Activated T-helper 1 cell treated with anti-CD3 and anti-CD28 coated beads, Interleukin-12 subunit alpha, Interleukin-12 subunit beta, Interleukin-2, Interleukin-4 antibody, amounts not matched to agents 30 ng/mL and 10 ng/mL and 1 ng/mL, durations not matched to agents 14 hours and 24 hours and 36 hours (primary cell): ENCODE measurements around the gene SLCO3A1. TPM values are rescaled to one million over a fixed set of nuclear protein-coding genes. Genes with fewer than 3 reads are reported as not detected.
A peak's percentile ranks its signal among the peaks of the same experiment; 100 is the strongest.

ENCODE experiments used
- DNase-seq: peaks from one replicate; pipeline ENCODE4 v3.0.0; 2021; ENCODE audit warnings: low spot score
- H3K27ac Mint-ChIP-seq: one replicate; pipeline ENCODE4 v1.8.0; 2021; ENCODE audit warnings: mild to moderate bottlenecking, mixed read lengths
- H3K27me3 Mint-ChIP-seq: one replicate; pipeline ENCODE4 v1.8.0; 2022; ENCODE audit warnings: mild to moderate bottlenecking, moderate library complexity, mixed read lengths; ENCODE audit not compliant: insufficient read depth
- H3K36me3 Mint-ChIP-seq: one replicate; pipeline ENCODE4 v1.8.0; 2021; ENCODE audit warnings: low read depth, mixed read lengths
- H3K4me1 Mint-ChIP-seq: one replicate; pipeline ENCODE4 v1.8.0; 2021; ENCODE audit warnings: low read depth, mixed read lengths
- H3K4me3 Mint-ChIP-seq: one replicate; pipeline ENCODE4 v1.8.0; 2021; ENCODE audit warnings: mild to moderate bottlenecking, moderate library complexity, mixed read lengths
- H3K9me3 Mint-ChIP-seq: one replicate; pipeline ENCODE4 v1.8.0; 2021; ENCODE audit warnings: mixed read lengths
- intact Hi-C: fragments of 100-400 bp; cut with micrococcal nuclease; formaldehyde crosslinking; loops from one replicate; pipeline ENCODE4 v1.15.1; 2024
- total RNA-seq: library from RNA; stranded (reverse); gene quantifications from 2 replicates; pipeline ENCODE4 v1.2.3, GENCODE V29; 2022

The SLCO3A1 gene
- total RNA-seq, 1 donor from 2014 or later: 20.0 TPM

DNA sequence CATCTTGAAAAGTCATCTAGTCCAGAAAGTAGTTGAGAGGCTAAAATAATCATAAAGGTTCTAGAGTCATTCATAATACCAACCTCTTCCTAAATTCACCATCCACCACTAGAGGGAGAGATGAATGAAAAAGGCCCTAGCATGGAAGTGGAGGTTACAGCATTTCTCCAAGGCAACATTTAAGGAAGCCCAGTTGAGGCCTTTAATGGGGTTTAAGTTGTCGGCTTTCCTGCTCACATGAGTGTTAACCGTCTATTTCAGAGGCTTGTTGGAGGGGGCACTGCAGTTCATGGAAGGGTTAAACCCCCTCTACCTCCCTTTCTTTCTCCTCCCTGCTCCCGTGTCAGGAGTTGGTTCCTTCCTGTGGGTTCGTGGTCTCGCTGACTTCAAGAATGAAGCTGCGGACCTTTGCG, 3.8 kb upstream of the SLCO3A1 start:
- H3K4me1 Mint-ChIP-seq: peaks cover 29% of the 10 kb centered on the region
- peak overlapping the region; percentile 56 for H3K4me3 Mint-ChIP-seq
- H3K9me3 Mint-ChIP-seq: peaks cover 3% of the 10 kb centered on the region
- DNase-seq: no peak
- H3K27me3 Mint-ChIP-seq: peaks cover 15% of the 10 kb centered on the region
- H3K36me3 Mint-ChIP-seq: peaks cover 3% of the 10 kb centered on the region
- intact Hi-C loops: loop anchor here (1.0 to 10.0 kb wide), 8 partner anchors 73 to 1745 kb away; partner anchors contain the start of genes CHD2, IDH2 and PRC1
- H3K27ac Mint-ChIP-seq: no peak overlapping the region

- Mint-ChIP-seq H3K4me3 (peak overlapping the region; percentile 82), H3K27me3 (peaks cover 9% of the 10 kb centered on the region), H3K4me1 (peaks cover 61% of the 10 kb centered on the region), H3K36me3 (peaks cover 3% of the 10 kb centered on the region), H3K9me3 (peaks cover 3% of the 10 kb centered on the region), H3K27ac (peak overlapping the region; percentile 80)
- intact Hi-C loops: loop anchor here (2.0 to 10.0 kb wide), 7 partner anchors 69 to 1748 kb away; partner anchors contain the start of genes CHD2, IDH2 and PRC1
- peak; percentile 74 for DNase-seq
These were observed 582 bp upstream of the SLCO3A1 start for GRCh38 chr15:91852741-91853510.

DNA sequence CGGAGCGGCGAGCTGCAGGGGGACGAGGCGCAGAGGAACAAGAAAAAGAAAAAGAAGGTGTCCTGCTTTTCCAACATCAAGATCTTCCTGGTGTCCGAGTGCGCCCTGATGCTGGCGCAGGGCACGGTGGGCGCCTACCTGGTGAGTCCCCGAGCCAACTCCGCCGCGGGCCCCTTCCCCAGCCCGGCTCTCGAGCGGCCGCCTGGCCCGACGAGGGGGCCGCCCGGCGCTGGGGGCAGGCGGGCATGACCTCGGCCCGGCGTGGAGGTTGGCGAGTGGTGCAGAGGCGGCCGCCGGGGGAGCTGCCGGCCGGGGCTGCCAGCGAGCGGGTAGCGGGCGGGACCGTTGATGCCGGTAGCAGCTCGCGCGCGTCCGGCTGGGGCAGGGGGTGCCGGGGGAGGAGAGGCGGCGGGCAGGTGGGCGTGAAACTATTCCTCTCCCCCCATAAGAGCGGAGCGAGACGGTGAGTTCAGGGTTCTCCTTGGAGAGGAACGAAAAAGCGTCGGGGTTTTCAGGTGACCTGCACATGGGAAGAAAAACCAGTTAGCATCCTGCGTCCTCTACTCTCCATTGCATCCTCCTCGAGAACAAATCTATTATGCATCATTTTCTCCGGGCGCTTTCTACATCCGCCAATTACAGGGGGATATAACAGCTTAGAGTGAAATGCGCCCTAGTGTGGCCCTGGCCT, 585 bp downstream of the SLCO3A1 start:
- Mint-ChIP-seq H3K4me3 (peak overlapping the region; percentile 84), H3K27me3 (peaks cover 6% of the 10 kb centered on the region)
- intact Hi-C loops: loop anchor here (1.0 to 10.0 kb wide), 9 partner anchors 68 to 1749 kb away; partner anchors contain the start of genes CHD2, IDH2 and PRC1

DNA sequence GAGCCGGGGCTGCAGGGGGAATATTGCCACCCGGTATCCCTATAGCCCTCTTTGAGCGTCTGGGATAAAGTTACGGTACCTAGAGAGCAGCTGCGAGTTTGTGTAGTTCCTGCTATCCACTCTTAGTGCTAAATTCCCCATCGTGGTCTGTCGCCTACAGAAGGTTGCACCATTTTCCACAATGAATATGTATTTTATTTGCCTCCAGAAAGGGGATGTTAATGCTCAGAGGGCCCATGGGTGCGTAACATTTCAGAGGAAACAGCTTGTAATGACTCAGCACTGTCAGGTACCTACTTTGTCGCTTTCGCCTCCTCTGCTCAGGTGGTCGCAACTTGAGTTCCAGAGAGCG, 1.1 kb downstream of the SLCO3A1 start:
- peaks cover 3% of the 10 kb centered on the region for H3K9me3 Mint-ChIP-seq
- intact Hi-C loops: loop anchor here (1.0 to 10.0 kb wide), 8 partner anchors 68 to 1750 kb away; partner anchors contain the start of genes CHD2, IDH2 and PRC1
- DNase-seq: no peak
- peak overlapping the region; percentile 67 for H3K27ac Mint-ChIP-seq
- H3K4me3 Mint-ChIP-seq: peak overlapping the region; percentile 84
- H3K4me1 Mint-ChIP-seq: peaks cover 72% of the 10 kb centered on the region
- H3K27me3 Mint-ChIP-seq: peaks cover 4% of the 10 kb centered on the region
- peaks cover 6% of the 10 kb centered on the region for H3K36me3 Mint-ChIP-seq

More for the DNA sequence above, 585 bp downstream of the SLCO3A1 start:
- Mint-ChIP-seq H3K36me3 (peaks cover 4% of the 10 kb centered on the region), H3K9me3 (peaks cover 3% of the 10 kb centered on the region), H3K27ac (peak overlapping the region; percentile 67), H3K4me1 (peaks cover 70% of the 10 kb centered on the region)
- peak; percentile 36 for DNase-seq

DNA sequence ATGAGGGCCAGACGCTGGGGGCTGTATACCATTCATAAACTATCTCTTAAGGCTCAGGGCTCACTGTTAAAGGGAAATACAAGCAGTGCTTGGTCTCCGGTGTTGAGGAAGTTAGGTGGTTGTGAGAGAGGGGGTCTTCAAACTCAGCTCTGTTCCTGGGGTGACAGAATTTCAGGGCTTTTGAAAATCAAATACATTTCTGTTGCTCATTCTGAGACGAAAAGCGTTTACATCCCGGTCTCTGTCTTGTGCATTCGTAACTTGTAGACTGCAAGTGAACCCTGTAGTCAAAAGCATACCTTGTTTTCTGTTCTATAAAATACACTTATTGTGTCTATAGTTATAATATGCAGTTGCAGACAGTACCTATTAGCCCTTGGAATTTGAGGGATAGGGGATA, 1.7 kb downstream of the SLCO3A1 start:
- Mint-ChIP-seq H3K27ac (no peak overlapping the region), H3K4me1 (peaks cover 72% of the 10 kb centered on the region), H3K9me3 (no peaks in the 10 kb centered on the region), H3K36me3 (peaks cover 3% of the 10 kb centered on the region), H3K27me3 (peaks cover 2% of the 10 kb centered on the region), H3K4me3 (peak overlapping the region; percentile 84)
- DNase-seq: no peak
- intact Hi-C loops: loop anchor here (10.0 kb wide), 5 partner anchors 770 to 1750 kb away; partner anchors contain the start of genes CHD2, IDH2 and PRC1

DNA sequence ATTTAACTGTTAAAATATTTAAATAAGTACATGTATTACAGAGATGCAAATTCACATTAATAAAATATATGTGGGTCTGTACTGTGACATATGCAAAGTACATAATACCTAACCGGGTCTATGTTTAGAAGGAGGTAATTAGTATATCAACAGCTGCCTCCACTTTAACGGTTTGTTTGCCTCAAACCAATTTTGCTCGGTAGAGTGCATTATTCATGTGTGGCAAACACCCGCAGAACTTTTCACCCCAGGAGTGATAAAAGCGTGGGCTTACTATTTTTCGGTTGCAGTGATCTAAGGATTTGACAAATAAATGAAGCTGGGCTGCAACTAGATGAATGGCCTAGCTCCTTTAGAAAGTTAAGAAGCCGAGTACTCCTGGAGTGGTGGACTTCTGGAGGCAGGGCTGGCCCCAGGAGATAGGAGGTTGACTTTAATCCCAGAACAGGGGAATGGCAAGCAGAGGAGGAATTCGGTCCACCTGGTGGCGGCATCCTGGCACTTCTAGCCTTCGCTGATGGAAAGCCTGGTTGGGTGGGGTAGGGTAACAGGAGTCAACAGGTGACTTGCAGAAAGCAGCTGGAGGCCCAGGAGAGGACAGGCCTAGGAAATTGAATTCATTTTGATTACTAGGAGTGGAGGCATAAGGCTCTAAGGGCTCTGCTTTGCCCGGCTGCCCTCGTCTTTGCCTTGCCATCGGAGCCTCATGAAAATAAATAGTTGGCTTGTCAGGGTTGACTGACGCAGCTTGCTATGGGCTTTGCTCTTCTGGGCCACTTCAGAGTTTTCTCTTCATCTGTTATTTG, 2.4 kb downstream of the SLCO3A1 start:
- Mint-ChIP-seq H3K9me3 (no peaks in the 10 kb centered on the region), H3K27ac (no peak overlapping the region), H3K4me1 (peaks cover 79% of the 10 kb centered on the region), H3K36me3 (peaks cover 3% of the 10 kb centered on the region), H3K4me3 (peak overlapping the region; percentile 38), H3K27me3 (peaks cover 2% of the 10 kb centered on the region)
- no peak for DNase-seq
- intact Hi-C loops: loop anchor here (2.0 to 10.0 kb wide), 7 partner anchors 87 to 1751 kb away; partner anchors contain the start of genes CHD2, IDH2 and PRC1

DNA sequence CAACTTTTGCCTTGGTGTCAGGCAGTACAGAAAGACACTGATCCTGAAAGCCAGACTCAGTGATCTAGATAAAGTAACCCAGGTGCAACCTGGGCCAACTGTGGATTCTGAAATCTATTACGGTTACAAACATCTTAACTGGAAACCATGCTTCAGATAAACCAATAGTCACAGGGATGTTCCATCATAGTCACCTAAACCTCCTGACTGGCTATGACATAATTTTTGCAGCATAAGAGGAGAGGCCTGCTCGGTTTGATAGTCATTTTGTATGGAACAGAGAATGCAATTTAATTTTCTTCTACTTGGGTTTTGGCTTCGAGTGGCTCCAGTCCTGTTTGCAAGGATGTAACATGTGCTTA, 3.7 kb downstream of the SLCO3A1 start:
- intact Hi-C loops: loop anchor here (1.0 to 10.0 kb wide), 8 partner anchors 86 to 1752 kb away; partner anchors contain the start of genes CHD2, IDH2 and PRC1
- H3K36me3 Mint-ChIP-seq: peaks cover 3% of the 10 kb centered on the region
- H3K4me3 Mint-ChIP-seq: peak overlapping the region; percentile 44
- no peak for DNase-seq
- H3K9me3 Mint-ChIP-seq: no peaks in the 10 kb centered on the region
- peaks cover 2% of the 10 kb centered on the region for H3K27me3 Mint-ChIP-seq
- peak overlapping the region; percentile 60 for H3K27ac Mint-ChIP-seq
- H3K4me1 Mint-ChIP-seq: peaks cover 78% of the 10 kb centered on the region

- peaks cover 77% of the 10 kb centered on the region for H3K4me1 Mint-ChIP-seq
- H3K9me3 Mint-ChIP-seq: no peaks in the 10 kb centered on the region
- peaks cover 2% of the 10 kb centered on the region for H3K27me3 Mint-ChIP-seq
- peak overlapping the region; percentile 60 for H3K27ac Mint-ChIP-seq
- peak; percentile 21 for DNase-seq
- intact Hi-C loops: loop anchor here (1.0 to 10.0 kb wide), 9 partner anchors 85 to 1753 kb away; partner anchors contain the start of genes CHD2, IDH2 and PRC1
- peak overlapping the region; percentile 44 for H3K4me3 Mint-ChIP-seq
- H3K36me3 Mint-ChIP-seq: peaks cover 3% of the 10 kb centered on the region
These were observed 4.3 kb downstream of the SLCO3A1 start for GRCh38 chr15:91857772-91858171.

DNA sequence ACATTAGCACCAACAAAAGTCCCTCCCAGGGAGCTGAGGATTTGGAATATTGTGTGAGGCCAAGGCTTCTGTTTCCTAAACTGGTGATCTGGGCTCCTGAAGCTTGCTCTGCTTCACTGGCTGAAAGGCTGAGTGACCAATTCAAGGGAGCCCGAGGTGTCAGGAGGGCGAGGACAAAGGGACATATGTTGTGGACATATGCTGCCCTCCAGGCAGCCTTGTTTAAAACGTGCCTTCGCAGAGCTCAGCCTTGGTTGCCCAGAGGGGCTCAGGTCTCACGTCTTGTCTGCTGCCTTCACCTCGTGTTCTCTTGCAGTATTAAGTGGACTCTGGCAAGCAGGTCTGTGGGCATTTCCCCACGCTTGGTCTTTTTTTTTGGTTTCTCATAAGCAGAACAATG, 7.0 kb downstream of the SLCO3A1 start:
- H3K27ac Mint-ChIP-seq: no peak overlapping the region
- peaks cover 3% of the 10 kb centered on the region for H3K36me3 Mint-ChIP-seq
- peaks cover 4% of the 10 kb centered on the region for H3K27me3 Mint-ChIP-seq
- intact Hi-C loops: no loop called here
- no peaks in the 10 kb centered on the region for H3K9me3 Mint-ChIP-seq
- peaks cover 87% of the 10 kb centered on the region for H3K4me1 Mint-ChIP-seq
- H3K4me3 Mint-ChIP-seq: no peak overlapping the region
- no peak for DNase-seq

DNA sequence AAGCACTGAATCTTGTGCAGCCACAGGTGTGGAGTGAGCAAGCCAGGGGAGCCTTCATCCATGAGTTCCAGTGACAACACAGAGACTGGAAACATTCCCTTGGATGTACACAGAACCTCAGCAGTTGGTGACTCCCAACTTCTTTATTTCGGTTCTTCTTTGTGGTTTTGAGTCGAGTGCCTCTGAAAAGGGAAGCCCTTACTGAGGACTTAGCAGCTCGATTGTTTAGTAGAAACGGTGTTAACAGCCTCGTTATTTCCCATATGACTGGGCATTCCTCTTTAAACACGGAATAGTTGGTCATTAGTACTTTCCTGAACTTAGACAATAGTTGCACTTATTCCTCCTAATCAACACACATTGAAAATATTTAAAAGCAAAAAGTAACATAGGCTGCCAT, 7.7 kb downstream of the SLCO3A1 start:
- Mint-ChIP-seq H3K27me3 (peaks cover 4% of the 10 kb centered on the region), H3K36me3 (peaks cover 3% of the 10 kb centered on the region), H3K9me3 (no peaks in the 10 kb centered on the region), H3K27ac (no peak overlapping the region), H3K4me3 (no peak overlapping the region), H3K4me1 (peaks cover 87% of the 10 kb centered on the region)
- no peak for DNase-seq
- intact Hi-C loops: no loop called here

DNA sequence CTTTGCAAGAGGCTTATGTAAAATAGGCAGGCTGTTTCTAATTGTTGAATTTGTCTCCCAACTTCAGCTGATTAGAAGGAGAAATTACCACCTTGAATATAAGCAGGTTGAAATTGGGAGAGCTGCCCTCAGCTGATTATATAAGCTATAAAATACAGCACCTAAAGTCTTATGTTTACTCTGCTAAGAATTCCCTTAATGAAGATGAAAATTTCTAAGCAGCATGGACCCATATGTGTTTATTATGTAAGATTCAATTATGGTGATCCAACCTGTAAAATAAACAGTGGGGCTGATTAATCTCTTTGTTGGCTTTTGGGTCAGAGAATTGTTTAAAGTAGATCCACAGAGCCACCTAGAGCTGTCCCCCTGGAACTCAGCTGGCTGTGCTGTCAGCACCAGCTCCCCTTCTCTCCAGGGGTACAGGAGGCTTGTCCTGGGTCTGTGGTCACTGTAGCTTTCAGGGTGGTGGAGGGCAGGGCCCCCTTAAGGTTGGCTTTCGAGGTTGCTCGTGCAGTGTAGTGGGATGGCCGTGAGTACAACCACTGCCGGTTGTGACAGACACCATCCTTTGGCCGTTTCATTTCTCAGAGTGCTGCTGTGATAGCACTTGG, 9.5 kb downstream of the SLCO3A1 start:
- Mint-ChIP-seq H3K27ac (no peak overlapping the region), H3K27me3 (peaks cover 4% of the 10 kb centered on the region), H3K9me3 (no peaks in the 10 kb centered on the region), H3K36me3 (peaks cover 6% of the 10 kb centered on the region), H3K4me1 (peaks cover 86% of the 10 kb centered on the region), H3K4me3 (no peak overlapping the region)
- no peak for DNase-seq
- intact Hi-C loops: no loop called here
